Activated gamma-delta T cell treated with Interleukin-2 at 50 U/mL for 16 hours (primary cell): ENCODE measurements around the gene LMNTD1.
"Not testable (repeated sequence)": the region's sequence is repeated elsewhere in the genome, so short reads cannot be mapped to it uniquely, and the experiment has no call there.

Experiments
- DNase-seq: peaks from one replicate; pipeline ENCODE4 v3.0.0-alpha.2; 2020

LMNTD1 gene

GRCh38 chr12:25488956-25489870 is 63.9 kb downstream of the LMNTD1 start:
- not testable (repeated sequence) for DNase-seq

- DNase-seq = no peak
Measured at GRCh38 chr12:25482625-25483024, 70.5 kb downstream of the LMNTD1 start.

GRCh38 chr12:25480145-25480544 is 72.9 kb downstream of the LMNTD1 start:
- DNase-seq = no peak

DNA sequence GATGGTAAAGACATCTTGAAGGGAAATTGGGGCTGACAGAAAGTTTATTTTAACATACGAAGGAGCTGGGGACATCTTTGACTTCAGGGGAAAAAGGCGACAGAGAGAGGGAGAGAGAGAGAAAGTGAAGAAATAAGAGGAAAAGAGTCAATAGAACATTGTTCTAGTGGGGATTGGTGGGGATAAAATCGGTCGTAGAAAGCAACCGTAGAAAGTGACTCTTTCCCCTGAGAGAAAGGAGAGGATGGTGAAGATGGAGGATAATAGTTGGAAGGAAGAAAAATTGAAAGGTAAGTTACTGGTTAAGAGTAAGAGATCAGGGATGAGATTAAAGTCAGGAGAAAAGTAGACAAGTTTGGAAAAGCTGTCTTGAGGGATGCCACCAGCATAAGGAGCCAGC is 75.9 kb downstream of the LMNTD1 start:
- no peak for DNase-seq

DNA sequence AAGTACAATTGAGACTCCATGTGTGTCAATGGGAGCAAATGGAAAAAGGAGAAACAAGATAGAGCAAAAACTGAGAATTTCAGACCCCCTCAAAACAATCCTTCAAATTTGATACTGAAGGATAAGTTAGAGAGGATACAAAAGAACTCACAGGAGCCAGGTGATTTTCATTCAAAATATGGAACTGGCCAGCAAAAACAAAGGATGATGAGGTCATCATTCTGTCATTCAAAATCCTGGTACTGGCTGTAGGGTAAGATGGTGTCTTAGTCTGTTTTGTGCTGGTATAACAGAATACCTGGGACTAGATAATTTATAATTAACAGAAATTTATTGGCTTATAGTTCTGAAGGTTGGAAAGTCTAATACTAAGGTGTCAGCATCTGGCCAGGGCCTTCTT is 80.6 kb downstream of the LMNTD1 start:
- DNase-seq = no peak

DNA sequence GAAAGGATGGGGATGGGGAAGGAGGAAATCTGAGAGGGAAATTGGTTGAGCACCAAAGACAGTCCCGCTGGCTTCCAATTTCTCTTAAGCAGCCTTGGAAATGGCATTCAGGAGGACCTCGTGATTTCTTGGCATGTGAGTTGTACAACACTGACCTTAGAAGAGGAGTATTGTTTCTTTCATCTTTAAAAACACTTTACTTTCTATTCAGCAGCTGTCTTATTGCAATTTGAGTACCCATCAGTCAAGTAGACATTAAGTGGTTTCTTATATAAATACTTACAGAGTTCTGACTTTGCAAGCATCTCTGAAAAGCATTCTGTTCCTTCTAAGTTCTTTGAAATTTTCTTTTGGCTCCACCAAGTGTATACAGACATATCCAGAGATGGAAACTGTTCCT is 83.2 kb downstream of the LMNTD1 start:
- DNase-seq = no peak

DNA sequence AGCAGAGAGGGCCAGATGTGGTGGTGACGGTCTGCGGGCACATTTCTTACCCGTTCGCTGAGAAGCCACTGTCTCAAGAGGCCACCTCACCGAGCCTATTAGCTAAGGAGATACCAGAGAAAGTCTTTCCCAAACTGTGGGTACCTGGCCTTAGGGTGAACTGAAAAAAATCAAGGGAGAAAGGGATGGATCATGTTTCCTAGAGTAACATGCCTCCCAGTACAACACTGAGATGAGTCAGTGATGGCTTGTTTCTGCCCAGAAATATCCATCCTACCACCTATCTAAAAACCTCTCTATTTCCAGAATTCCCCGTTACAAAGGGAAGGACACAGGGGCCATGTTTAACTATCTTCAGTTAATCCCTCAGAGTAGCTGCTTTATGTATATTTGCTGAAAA is 83.7 kb downstream of the LMNTD1 start:
- no peak for DNase-seq

- no peak for DNase-seq
Measured at GRCh38 chr12:25463521-25463920, 89.6 kb downstream of the LMNTD1 start.

DNA sequence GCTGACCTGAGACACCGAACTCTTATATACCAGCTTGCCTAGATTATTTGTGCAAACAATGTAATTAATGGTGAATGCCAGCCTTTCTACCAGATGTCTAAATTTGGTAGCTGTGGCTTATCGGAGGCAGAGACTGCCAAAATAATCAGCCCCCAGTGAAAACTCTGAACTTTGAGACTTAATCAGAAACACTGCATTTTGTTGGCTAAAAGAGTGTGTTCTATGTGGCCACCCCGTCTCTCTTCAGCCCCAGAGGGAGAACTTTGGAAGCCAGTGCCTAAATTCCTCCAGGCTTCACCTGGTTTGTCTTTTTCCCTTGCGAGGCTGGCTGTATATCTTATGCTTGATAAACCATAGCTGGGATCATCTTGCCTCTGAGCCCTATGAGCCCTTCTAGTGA is 90.1 kb downstream of the LMNTD1 start:
- DNase-seq = no peak

DNA sequence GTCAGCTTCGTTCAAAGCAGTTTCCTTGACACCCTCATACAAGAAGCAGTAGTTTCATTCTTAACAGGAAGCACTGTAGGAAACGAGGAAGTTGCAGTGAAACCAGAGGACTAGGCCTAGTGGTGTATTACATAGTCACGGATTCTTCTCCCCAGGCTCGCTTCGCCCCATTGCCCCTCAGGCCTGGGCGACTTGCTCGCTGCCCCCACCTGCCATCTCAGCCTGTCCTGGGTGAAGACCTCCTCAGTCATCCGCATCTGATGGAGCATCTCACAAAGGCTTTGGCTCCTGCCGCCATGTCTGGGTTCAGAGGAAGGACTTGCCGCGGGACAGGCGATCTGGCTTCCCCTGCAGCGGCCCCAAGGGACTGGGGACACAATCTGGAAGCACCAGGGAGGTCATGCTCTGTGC is 93.5 kb downstream of the LMNTD1 start:
- DNase-seq = no peak

DNA sequence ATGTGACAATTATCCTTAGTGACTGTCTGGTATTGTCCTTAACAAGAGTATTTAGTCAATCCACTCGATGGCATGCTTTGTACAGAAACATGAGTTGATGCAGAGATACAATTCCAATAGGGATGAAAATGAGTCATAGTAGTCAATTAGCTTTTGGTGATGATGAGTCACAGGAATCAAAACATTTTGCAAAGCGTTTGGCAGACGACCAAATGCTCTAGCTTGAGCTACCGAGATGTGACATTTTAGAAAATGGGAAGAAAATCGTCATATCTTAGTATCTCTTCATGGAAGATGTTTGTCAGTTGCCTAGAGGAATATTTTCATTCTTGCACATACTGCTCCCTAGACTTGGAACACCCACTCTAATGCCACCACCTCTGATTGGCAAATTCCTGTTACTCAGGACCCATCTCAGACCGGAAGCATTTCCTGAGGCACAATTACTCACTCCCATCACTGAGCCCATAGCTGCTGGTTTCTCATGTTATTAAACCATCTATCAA is 95.0 kb downstream of the LMNTD1 start:
- no peak for DNase-seq

GRCh38 chr12:25456474-25456873 is 96.6 kb downstream of the LMNTD1 start:
- DNase-seq = no peak

DNA sequence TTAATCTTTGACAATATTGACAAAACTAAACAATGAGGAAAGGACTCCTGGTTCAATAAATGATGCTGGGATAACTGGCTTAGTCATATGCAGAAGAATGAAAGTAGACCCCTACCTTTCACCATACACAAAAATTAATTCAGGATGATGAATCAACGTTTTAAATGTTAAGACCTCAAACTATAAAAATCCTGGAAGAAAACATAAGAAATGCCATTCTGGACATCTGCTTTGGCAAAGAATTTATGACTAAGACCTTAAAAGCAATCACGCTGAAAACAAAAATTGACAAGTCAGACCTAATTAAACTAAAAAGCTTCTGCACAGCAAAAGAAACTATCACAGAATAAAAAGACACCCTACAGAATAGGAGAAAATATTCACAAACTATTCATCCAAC is 97.4 kb downstream of the LMNTD1 start:
- no peak for DNase-seq

DNA sequence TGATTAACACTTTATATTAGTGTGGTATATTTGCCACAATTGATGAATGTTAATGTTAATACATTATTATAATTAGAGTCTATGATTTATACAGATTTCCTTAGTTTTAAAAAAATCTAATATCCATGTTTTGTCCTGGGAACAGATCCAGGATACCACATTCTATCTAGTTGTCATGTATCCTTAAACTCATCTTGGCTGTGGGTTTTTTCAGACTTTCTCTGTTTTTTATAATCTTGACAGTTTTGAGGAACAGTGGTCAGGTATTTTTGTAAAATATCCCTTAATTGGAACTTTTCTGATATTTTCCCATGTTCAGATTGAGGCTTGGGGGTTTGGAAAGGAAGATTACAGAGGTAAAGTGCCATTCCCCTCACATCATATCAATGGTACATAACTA is 104.1 kb downstream of the LMNTD1 start:
- no peak for DNase-seq

- no peak for DNase-seq
Measured at GRCh38 chr12:25447046-25447445, 106.0 kb downstream of the LMNTD1 start.

DNA sequence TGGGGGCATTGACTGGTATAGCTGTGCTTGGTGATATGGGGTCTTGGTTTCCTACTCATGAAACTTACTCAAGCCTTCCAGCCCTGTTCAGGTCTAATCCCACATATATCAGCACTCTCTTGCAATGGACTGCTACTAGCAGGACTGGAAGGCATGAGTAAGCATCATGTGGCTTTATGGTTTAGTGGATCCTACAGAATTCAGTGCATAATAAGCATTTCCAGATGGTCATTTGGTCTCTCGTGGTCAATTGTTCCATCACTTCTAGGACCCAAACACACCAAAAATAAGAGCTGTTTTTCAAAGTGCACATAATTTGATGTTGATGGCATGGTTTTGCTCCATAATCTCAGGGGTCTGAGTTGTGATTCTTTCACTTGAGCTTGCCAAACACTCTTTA is 114.4 kb downstream of the LMNTD1 start:
- no peak for DNase-seq

DNA sequence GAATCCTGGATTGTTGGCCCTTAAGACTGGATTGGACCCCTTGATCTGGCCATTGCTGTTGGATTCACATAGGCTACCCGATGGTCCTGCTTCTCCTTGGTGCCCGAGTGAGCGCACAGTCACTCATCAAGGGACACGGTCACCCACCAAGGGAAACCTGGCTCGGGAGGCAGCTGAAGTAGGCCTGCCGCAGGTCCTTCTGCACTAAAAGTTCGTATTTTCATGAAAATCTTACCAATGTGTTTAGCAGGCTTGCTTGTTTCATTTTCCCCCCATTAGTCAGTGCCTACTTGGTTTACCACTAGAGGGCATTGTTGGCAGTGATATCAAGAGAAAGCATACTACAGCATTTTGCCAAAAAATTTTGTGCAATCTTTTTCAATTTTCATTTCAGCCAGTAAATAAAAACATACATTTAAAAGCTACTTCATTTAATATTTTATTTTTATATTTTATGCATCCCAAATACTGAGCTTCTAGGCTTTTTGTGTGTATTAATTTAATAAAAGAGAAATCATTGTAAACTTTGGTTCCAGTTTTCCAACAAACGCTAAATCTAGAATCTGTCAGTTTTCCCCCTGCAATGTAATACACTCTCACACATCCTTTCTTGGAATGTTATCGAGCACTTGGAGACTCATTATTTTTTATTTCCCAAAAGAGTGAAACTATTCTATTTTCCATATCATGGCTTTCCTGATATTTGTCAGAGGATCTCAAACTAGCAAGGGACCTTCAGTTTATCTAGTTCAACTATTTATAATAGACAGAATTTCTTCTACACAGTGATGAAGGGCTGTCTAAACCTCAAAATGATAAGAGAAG is 116.7 kb downstream of the LMNTD1 start:
- no peak for DNase-seq

GRCh38 chr12:25435431-25435830 is 117.7 kb downstream of the LMNTD1 start:
- DNase-seq = no peak

GRCh38 chr12:25434515-25434914 is 118.6 kb downstream of the LMNTD1 start:
- no peak for DNase-seq

GRCh38 chr12:25433581-25434325 is 119.3 kb downstream of the LMNTD1 start:
- DNase-seq = no peak

- DNase-seq = no peak
Measured at GRCh38 chr12:25433024-25433423, 120.1 kb downstream of the LMNTD1 start.

DNA sequence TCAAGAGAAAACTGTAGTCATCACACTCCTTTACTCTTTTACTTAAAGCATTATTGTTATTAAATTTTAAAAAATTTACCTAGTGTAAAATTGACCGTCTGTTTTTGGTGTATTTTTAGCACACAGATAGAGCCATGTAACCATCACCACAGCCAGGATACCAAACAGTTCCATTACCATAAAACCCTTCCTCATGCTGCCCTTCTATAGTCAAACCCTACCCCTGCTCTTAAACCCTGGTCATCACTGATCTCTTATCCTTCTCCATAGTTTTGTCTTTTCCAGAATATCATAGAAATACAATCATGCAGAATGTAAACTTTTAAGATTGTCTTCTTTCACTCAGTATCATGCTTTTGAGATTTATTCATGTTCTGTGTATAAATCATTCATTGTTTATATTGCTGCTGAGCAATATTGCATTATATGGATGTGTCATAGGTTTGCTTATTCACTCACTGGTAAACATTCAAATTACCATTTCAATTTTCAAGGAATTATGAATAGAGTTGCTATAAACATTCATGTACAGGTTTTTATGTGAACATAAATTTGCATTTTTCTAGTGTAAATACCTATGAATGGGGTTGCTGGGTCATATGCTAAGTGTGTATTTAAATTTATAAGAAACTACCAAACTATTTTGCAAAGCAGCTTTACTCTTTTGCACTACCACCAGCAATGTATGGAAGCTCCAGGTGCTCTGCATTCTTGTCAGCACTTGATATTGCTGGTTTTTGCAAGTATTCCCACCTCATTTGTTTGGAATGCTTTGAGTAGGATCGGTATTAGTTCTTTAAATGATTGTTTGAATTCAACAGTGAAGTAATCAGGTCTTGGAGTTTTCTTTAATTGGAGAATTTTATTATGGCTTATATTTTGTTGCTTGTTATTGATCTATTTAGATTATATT is 125.5 kb downstream of the LMNTD1 start:
- DNase-seq = no peak
